Measurements from ENCODE around the gene NTF4. TPM values are rescaled to one million over a fixed set of nuclear protein-coding genes. Genes with fewer than 3 reads are reported as not detected.
A peak's percentile ranks its signal among the peaks of the same experiment; 100 is the strongest.

NTF4 gene
- total and polyA plus RNA-seq, 2 experiments from 2014 or later: 11.8 to 31.7 TPM

DNA sequence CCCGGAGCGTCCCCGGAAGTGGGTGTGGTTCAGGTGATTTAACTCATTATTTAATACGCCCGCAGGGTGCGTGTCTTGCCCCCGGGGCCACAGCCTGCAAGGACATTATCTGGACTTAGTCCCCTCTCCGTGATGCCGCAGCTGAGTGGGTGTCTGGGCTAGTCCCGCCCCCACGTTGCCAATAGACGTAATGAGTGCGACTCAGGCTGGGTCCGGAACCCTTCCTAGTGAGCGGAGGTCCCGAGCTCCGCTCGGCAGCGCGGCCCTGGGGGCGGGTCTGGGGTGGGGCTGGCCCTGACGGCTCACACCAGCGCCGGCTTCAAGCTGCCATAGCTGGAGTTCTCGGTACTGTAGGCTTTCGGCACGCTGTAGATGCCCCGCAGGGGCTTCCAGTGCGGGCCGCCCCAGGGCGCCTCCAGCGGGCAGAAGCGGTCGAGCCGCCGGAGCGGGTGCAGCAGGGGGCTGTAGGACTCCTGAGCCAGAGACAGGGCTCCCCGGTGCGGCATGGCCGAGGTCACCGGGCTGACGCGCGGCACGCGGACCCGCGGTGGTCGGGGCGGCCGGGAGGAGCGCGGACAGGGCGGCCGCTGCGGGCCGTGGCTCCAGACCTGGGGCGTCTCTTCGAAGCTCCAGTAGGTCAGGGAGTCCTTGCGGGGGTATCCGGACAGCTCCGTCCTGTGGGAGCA lies 46.8 kb downstream of the NTF4 start:
- peaks cover 8% of the 10 kb centered on the region for H3K36me3 ChIP-seq
- H3K4me1 ChIP-seq (ENCODE audit: low read depth): no peaks in the 10 kb centered on the region
- no peak overlapping the region for H3K27ac ChIP-seq
- no peaks in the 10 kb centered on the region for H3K9me3 ChIP-seq (ENCODE audit: low read depth)
- H3K27me3 ChIP-seq: no peaks in the 10 kb centered on the region
- peak overlapping the region; percentile 10 for H3K4me3 ChIP-seq
- DNase-seq (ENCODE audit: low read depth in 1 of 2, low spot score in 1 of 2): peak; percentile 68 to 71
- TF ChIP-seq, protein P1, sequence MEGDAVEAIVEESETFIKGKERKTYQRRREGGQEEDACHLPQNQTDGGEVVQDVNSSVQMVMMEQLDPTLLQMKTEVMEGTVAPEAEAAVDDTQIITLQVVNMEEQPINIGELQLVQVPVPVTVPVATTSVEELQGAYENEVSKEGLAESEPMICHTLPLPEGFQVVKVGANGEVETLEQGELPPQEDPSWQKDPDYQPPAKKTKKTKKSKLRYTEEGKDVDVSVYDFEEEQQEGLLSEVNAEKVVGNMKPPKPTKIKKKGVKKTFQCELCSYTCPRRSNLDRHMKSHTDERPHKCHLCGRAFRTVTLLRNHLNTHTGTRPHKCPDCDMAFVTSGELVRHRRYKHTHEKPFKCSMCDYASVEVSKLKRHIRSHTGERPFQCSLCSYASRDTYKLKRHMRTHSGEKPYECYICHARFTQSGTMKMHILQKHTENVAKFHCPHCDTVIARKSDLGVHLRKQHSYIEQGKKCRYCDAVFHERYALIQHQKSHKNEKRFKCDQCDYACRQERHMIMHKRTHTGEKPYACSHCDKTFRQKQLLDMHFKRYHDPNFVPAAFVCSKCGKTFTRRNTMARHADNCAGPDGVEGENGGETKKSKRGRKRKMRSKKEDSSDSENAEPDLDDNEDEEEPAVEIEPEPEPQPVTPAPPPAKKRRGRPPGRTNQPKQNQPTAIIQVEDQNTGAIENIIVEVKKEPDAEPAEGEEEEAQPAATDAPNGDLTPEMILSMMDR (IDR thresholded peaks at IDR 0.05; ENCODE audit: low read depth, low read length): peak; percentile 56

DNA sequence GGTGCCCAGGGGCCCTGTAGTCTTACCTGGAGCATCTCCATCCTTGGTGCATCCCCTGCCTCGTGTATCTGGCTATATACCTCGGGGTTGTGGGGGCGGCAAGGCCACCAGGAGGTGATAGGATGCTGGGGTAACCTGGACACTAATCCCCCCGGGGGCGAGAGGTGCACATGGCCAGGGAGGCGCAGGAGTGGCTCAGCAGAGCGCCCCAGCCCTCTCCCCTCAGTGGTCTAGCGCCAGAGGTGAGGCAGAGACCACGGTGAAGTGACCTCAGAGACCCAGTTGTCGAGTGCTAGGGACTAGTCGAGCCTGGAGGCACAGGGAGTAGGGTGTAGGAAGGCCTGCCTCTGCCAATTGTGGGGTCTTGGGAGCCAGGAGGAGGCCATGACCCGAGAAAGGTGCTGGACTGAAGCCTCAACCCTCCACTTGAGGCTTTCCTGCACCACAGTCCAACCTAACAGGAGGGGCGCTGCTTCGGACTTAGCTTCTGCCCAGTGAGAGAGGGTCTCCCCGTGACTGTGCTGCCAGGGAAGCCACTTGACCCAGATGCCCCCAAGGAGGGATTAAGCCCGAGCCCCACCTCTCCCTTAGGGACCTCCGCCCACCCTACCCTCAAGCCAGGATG lies 47.5 kb downstream of the NTF4 start, which contains the start of gene LHB:
LHB (minus strand) TSS at position 51 of the 625 bp plus-strand sequence; CDS start at position 41, 10 bp downstream.
- H3K4me3 ChIP-seq: peak within 1 kb of the TSS; percentile 10
- DNase-seq (ENCODE audit: low read depth in 1 of 2, low spot score in 1 of 2): no peak
- H3K4me1 ChIP-seq (ENCODE audit: low read depth): no peaks in the 10 kb centered on the region
- no peaks in the 10 kb centered on the region for H3K27me3 ChIP-seq
- no peaks in the 10 kb centered on the region for H3K9me3 ChIP-seq (ENCODE audit: low read depth)
- TF ChIP-seq, protein P1 (IDR thresholded peaks at IDR 0.05; ENCODE audit: low read depth, low read length): no peak
- H3K36me3 ChIP-seq: peaks cover 8% of the 10 kb centered on the region
- H3K27ac ChIP-seq: no peak within 1 kb of the TSS

DNA sequence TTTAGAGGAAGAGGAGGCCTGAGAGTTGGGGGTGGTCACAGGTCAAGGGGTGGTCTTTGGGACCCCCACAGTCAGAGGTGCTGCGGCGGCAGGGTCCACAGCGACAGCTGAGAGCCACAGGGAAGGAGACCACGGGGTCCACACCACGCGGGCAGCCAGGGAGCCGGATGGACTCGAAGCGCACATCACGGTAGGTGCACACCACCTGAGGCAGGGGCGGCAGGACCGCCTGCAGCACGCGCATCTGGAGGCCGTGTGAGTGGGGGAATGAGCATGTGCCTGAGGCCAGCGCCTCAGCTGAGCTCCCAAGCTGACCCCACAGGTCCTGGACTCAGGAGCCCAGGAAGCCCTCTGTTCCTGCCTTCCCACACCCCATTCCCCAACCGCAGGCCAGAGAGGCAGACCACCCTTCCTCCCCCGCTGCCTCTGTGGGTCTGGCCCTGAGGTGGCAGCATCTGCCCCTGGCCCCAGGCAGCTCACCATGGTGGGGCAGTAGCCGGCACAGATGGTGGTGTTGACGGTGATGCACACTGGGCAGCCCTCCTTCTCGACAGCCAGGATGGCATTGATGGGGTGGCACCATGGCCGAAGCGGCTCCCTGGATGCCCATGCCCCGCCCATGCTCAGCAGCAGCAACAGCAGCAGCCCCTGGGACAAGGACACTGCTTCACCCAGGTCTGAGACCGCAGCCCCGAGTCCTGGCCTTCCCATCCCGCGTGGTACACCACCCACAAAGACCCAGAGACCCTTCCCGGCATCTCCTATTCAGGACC lies 48.4 kb downstream of the NTF4 start:
- no peak for DNase-seq (ENCODE audit: low read depth in 1 of 2, low spot score in 1 of 2)
- no peak overlapping the region for H3K27ac ChIP-seq
- no peaks in the 10 kb centered on the region for H3K27me3 ChIP-seq
- TF ChIP-seq, protein P1 (IDR thresholded peaks at IDR 0.05; ENCODE audit: low read depth, low read length): no peak
- H3K9me3 ChIP-seq (ENCODE audit: low read depth): no peaks in the 10 kb centered on the region
- H3K4me1 ChIP-seq (ENCODE audit: low read depth): no peaks in the 10 kb centered on the region
- no peak overlapping the region for H3K4me3 ChIP-seq
- H3K36me3 ChIP-seq: peaks cover 9% of the 10 kb centered on the region

DNA sequence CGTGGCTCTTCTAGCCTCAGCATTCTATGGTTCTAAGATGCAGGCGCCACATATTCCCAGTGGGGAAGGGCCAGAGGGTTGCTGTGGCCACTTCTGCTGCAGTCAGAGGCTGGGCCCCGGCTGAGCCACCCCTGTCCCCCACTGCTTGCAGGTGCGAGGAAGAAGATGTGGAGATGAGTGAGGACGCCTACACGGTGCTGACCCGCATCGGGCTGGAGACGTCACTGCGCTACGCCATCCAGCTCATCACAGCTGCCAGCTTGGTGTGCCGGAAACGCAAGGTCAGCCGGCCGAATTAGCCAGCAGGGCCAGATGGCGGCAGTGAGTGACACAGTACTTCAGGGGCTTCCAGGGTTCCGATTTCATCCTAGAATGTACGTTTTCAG lies 49.8 kb downstream of the NTF4 start:
- H3K27ac ChIP-seq: no peak overlapping the region
- TF ChIP-seq, protein P1 (IDR thresholded peaks at IDR 0.05; ENCODE audit: low read depth, low read length): no peak
- no peak for DNase-seq (ENCODE audit: low read depth in 1 of 2, low spot score in 1 of 2)
- H3K9me3 ChIP-seq (ENCODE audit: low read depth): no peaks in the 10 kb centered on the region
- peaks cover 14% of the 10 kb centered on the region for H3K36me3 ChIP-seq
- no peak overlapping the region for H3K4me3 ChIP-seq
- no peaks in the 10 kb centered on the region for H3K4me1 ChIP-seq (ENCODE audit: low read depth)
- H3K27me3 ChIP-seq: no peaks in the 10 kb centered on the region

DNA sequence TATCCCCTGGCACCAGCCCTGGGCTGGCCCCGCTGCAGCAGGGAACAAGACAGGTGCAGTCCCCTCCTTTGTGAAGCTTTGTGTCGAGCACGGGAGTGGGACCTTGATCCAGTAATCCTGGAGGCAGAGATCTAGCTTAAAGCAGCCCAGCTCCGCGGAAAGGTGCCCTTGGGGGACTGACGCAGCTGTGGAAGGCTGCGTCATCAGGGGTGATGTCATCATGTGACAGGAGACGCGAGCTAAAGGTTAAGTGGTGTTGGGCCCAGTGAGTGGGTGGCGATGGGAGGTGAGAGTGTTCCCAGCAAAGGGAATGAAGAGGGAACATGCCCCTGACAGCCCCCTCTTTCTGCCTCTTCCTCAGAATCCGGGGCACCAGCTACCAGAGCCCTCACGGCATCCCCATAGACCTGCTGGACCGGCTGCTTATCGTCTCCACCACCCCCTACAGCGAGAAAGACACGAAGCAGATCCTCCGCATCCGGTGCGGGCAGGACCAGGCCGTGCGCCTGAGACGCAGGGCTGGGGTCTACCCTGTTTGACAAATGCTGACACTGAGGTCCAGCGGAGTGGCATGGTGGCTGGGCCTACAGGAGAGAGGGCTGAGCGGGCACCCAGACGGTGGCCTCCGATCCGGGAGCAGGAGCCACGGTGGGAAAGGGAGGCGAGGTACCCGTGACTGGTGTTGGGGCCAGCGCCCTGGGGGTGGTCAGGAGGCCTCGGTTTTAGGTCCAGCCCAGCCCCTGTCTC lies 50.3 kb downstream of the NTF4 start:
- TF ChIP-seq, protein P1 (IDR thresholded peaks at IDR 0.05; ENCODE audit: low read depth, low read length): no peak
- H3K36me3 ChIP-seq: peaks cover 14% of the 10 kb centered on the region
- H3K27me3 ChIP-seq: no peaks in the 10 kb centered on the region

More for the DNA sequence above, 50.3 kb downstream of the NTF4 start:
- H3K4me3 ChIP-seq: no peak overlapping the region
- H3K9me3 ChIP-seq (ENCODE audit: low read depth): no peaks in the 10 kb centered on the region
- no peaks in the 10 kb centered on the region for H3K4me1 ChIP-seq (ENCODE audit: low read depth)
- no peak overlapping the region for H3K27ac ChIP-seq
- no peak for DNase-seq (ENCODE audit: low read depth in 1 of 2, low spot score in 1 of 2)

Data from cardiac muscle cell (in vitro differentiated cells and primary cell).